GM18519 (cell line): ENCODE results near the gene PIEZO2.

Experiments
- ATAC-seq: cut with Tn5 transposase; IDR thresholded peaks from one replicate; pipeline ENCODE4 v1.9.1; 2021; ENCODE audit warnings: mild to moderate bottlenecking, moderate library complexity; ENCODE audit not compliant: unreplicated experiment, low FRiP score

Gene PIEZO2

GRCh38 chr18:11034884-11035283, 114.5 kb downstream of the PIEZO2 start:
- no peak for ATAC-seq

DNA sequence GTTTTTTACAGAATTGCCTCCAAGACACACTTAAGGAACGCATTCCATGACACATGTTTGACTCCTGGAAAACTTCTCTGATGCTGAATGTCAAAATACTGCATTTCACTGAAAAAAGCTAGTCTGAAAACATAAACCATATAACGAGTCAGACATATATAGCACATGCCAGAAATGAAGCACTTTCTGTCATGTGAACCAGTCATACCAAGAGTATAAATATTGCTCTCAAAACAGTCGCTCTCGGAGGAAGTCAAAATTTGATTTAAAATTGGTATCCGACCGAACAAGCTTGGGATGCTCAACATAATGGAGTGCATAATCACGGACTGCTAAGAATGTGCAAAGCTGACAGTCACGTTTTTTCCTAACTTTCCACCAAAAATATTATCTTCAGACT, 115.9 kb downstream of the PIEZO2 start:
- ATAC-seq, result no peak

GRCh38 chr18:11031966-11032365, 117.4 kb downstream of the PIEZO2 start:
- ATAC-seq, result no peak

DNA sequence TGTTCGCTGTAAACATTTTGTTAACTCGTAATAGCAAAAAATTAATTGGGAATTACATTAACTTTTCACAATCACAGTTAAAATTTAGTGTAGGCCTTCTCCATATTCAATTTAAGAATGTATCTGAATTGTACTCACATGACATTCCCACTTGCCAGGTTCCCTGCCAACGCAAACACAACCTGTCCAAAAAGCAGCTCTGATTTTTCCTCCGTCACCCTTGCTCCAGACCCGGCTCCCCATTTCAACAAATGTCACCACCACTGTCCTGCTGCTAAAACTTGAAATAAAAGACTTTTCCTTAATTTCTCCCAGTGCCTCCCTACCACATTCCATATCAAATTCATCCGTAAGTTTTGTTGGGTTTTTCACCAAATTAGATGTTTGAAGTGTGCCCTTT, 120.3 kb downstream of the PIEZO2 start:
- no peak for ATAC-seq

GRCh38 chr18:11027862-11028261, 121.5 kb downstream of the PIEZO2 start:
- no peak for ATAC-seq

- no peak for ATAC-seq
These were observed 123.7 kb downstream of the PIEZO2 start for GRCh38 chr18:11025671-11026070.

GRCh38 chr18:11024928-11025669, 124.3 kb downstream of the PIEZO2 start:
- no peak for ATAC-seq

- no peak for ATAC-seq
These were observed 127.9 kb downstream of the PIEZO2 start for GRCh38 chr18:11021477-11021876.

DNA sequence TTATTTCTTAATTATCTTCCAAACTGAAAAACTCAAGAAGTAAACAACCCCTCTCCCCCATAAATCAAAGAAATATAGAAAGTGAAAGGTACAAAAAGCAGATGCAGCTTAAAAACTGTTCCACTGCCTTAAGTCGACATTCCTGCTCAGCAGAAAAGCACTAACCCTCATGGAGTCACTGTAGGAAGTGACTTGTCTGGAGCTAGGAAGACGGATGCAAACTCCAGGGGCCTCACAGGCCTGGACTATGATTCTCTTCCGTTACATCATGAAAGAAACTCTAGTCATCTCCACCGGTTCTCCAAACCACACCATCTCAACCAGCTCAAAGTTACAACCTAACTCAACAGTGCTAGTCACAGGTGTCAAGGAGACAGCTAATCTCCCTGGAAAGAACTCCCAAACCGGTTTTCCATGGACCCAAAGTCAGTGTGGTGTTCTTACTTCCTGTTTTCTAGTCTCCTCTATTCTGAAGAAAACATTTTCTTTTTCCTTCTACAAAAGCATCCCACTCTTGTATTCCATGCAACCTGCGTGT, 128.4 kb downstream of the PIEZO2 start:
- no peak for ATAC-seq

- ATAC-seq, result no peak
These were observed 129.1 kb downstream of the PIEZO2 start for GRCh38 chr18:11020161-11020853.

DNA sequence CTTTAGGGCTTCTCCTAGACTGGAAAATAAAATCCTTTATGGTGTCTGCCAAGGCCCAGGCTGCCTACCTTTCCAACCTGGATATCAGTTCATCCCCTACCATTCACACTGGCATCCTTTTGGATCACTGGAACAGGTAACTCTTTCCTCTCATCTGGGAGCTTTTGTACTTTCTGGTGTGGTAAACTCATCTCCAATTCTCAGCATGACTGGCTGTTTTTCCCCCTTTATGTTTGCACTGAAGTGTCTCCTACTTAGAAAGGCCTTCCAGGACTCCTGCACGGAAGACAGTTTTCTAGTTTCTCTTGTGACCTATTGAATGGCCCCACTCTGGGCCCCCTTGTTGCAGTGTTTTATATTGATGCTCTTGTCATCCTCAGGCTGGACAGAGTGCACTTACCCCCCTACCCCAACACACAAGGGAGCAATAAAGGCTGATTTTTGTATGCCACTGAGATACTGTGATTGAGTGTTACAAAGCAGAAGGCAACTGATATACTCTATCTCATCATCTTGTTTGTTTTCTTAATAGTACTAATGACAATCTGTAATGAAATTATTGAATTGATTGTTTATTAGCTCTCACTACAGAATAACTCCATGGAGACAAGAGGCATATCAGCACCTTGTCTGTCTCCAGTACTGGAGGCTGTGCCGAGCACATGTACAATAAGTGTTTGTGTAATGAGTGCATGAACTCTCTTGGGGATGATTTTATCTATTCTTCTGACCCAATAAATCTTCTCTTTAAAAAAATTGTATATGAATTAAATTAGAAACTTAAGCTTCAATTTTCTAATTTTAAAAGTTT, 129.9 kb downstream of the PIEZO2 start:
- ATAC-seq, result no peak

GRCh38 chr18:11009869-11010268, 139.5 kb downstream of the PIEZO2 start:
- no peak for ATAC-seq

GRCh38 chr18:11009147-11009546, 140.2 kb downstream of the PIEZO2 start:
- no peak for ATAC-seq

- no peak for ATAC-seq
These were observed 140.9 kb downstream of the PIEZO2 start for GRCh38 chr18:11008505-11008904.

DNA sequence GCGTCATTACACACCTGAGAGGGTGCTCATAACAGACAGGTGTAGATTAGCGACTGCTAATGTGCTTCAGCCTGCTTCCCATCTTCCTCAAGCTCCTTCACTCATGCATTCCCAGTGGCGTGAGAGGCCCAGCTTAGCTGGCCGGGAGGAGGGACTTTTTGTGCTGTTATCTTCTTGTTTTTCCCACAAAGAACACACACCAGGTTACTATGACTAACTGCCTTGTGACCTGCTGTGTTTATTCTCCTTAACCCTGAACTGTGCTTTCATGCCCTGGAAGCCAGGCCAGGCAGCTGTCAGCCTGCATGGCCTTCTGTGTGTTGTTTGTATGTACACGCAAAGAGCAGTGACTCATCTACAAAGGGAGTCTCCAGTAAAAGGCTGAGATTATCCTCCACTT, 143.8 kb downstream of the PIEZO2 start:
- ATAC-seq, result no peak

DNA sequence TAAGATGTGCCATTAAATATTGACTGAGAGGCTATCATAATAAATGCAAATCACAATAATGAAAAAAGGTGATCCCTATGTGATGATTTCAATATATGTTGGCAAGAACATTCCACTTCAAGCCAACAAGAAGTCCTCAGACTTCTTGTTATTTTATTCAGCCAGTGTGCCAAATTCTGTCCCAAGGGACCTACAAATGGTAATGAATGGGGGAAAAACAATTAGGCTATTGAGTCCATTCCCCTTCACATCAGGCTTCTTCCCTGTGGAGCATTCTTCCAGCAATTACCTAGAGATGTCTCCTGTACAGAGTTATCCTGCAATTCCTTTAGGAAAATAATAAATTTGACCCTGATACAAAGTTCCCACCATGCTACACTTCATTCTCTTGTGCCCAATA, 144.4 kb downstream of the PIEZO2 start:
- no peak for ATAC-seq

DNA sequence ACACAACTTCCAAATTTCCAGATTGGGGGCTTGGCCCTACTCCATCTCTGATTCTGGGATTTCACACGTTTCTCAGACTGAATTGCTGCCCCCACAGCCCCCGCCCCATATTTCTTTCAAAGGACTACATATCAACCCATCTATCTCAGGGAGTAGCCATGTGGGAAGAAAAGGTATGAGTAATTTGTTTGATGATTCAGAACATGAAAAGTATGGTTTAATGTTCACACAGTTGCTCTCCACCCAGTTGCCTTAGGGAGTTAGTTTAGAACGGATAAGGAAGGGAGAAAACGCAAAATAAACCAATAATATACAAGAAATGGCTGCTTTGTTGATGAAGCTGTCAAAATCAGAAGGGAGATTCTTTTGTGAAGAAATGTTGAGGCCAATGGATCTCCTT, 145.1 kb downstream of the PIEZO2 start:
- no peak for ATAC-seq

- ATAC-seq, result no peak
These were observed 146.6 kb downstream of the PIEZO2 start for GRCh38 chr18:11002796-11003195.

DNA sequence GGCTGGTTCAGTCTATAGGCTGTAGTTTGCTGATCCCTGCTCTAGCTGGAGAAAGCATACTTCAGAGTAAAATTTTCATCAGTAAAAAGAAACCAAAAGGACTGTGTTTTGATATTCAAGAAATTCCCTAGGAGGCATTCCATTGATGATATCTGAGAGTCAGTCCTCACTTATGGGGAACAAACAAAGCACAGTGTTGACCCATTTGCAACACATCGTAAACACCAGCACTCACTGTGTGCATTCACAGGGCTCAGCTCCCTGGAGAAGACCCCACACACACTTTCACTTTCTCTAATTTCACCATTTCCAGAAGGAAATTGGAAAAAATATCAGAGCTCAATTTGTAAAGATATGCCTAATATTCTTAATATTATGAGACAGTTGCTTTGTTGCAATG, 147.1 kb downstream of the PIEZO2 start:
- no peak for ATAC-seq

- no peak for ATAC-seq
These were observed 149.3 kb downstream of the PIEZO2 start for GRCh38 chr18:11000071-11000470.

DNA sequence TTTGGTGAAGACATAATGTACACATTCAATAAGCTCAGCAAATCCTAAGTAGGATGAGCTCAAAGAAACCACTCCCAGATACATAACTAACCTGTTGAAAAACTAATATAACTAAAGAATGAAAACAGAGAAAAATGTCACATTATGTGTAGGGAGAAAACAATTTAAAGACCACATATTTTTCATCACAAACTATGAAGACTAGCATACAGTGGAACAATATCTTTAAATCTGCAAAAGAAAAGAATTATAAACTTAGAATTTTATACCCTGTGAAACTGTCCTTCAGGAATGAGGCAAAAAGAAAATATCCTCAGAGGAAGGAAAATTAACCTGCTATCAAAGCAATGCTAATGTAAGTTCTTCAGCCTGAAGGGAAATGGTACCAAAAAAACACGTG, 151.5 kb downstream of the PIEZO2 start:
- no peak for ATAC-seq
